Lower lobe of right lung (tissue), 2 donors: ENCODE data around the gene CPLX3. TPM values are rescaled to one million over a fixed set of nuclear protein-coding genes. Genes with fewer than 3 reads are reported as not detected.

Experiments
- ATAC-seq, 2 donors: fragments of 200-7000 bp; cut with Tn5 transposase; one replicate each; pipeline ENCODE4 v1.9.1; 2020 to 2022; ENCODE audit warnings: mild to moderate bottlenecking in 2 of 2, moderate library complexity in 2 of 2
- DNase-seq: peaks from one replicate; pipeline ENCODE4 v3.0.0-alpha.2; 2020
- H3K27ac ChIP-seq: fragments of 200-600 bp; one replicate; pipeline ENCODE4 v1.8.0; 2022
- H3K27me3 ChIP-seq: fragments of 200-600 bp; one replicate; pipeline ENCODE4 v1.8.0; 2022; ENCODE audit warnings: low read depth
- H3K36me3 ChIP-seq: fragments of 200-600 bp; one replicate; pipeline ENCODE4 v1.8.0; 2022; ENCODE audit warnings: mild to moderate bottlenecking
- H3K4me1 ChIP-seq: fragments of 200-600 bp; one replicate; pipeline ENCODE4 v1.8.0; 2022
- H3K4me3 ChIP-seq: fragments of 200-600 bp; one replicate; pipeline ENCODE4 v1.8.0; 2022; ENCODE audit warnings: mild to moderate bottlenecking
- H3K9me3 ChIP-seq: fragments of 200-600 bp; one replicate; pipeline ENCODE4 v1.8.0; 2022
- CTCF ChIP-seq: fragments of 200-600 bp; IDR thresholded peaks from one replicate; pipeline ENCODE4 v1.8.0; 2022; ENCODE audit warnings: antibody characterized with exemption, mild to moderate bottlenecking
- intact Hi-C: fragments of 100-400 bp; cut with DNase I; formaldehyde crosslinking; loops from one replicate; pipeline ENCODE4 v1.11.0; 2022
- total RNA-seq: library from RNA; stranded (reverse); fragmentation: NEBNext Ultra II Directional; extraction: Animal tissue kit (Norgen Biotek cat#: 25700); gene quantifications from one replicate; pipeline ENCODE4 v1.2.1, GENCODE V29; 2021
- donor health status: DM: no; HTN: yes; CAD: no; lungs with severe emphysema.

CPLX3 gene
- total RNA-seq, 1 donor from 2014 or later = not detected

DNA sequence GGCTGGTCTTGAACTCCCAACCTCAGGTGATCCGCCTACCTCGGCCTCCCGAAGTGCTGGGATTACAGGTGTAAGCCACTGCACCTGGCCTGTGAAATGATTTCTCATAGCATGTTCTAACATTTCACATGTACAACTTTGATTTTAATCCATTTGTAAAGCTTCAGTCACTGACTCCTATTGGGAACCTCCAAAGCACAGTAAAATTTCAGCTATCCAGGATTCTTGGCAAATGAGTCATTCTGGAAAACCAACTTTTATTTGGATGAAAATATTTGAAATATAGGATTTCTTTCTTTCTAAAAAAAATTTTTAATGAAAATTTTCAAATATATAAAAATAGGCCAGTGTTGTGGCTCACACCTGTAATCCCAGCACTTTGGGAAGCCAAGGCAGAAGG, 16.5 kb upstream of the CPLX3 start:
- Histone ChIP-seq H3K36me3 (no peaks in the 10 kb centered on the region), H3K9me3 (no peaks in the 10 kb centered on the region), H3K27ac (no peak overlapping the region), H3K4me1 (no peaks in the 10 kb centered on the region), H3K4me3 (no peak overlapping the region), H3K27me3 (no peaks in the 10 kb centered on the region)
- intact Hi-C loops = no loop called here
- TF ChIP-seq CTCF = no peak
- ATAC-seq = no peak
- no peak for DNase-seq

DNA sequence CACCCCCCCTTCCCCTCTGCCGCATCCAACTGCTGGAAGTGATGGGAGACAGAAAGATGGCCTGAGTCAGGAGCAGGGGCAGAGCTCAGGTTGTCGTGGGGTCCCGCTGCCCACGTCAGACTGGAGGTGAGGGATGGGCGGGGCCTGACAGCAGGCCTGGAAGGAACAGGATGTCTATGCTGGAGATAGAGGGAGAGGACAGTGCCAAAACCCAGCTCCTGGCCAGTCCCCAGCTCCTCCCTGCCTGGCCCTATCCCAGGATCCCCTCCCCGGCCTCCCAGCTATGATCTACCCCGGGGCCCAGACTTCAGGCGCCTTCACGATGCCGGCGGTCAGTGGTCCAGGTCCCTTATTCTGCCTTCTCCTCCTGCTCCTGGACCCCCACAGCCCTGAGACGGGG, 13.9 kb upstream of the CPLX3 start, which contains the start of gene LMAN1L:
LMAN1L (plus strand) TSS at position 303 of the 400 bp plus-strand sequence; CDS start at position 323, 20 bp downstream.
- no peaks in the 10 kb centered on the region for H3K27me3 ChIP-seq
- H3K27ac ChIP-seq = no peak within 1 kb of the TSS
- intact Hi-C loops = no loop called here
- H3K4me1 ChIP-seq = no peaks in the 10 kb centered on the region
- no peak for TF ChIP-seq CTCF
- no peaks in the 10 kb centered on the region for H3K9me3 ChIP-seq
- no peaks in the 10 kb centered on the region for H3K36me3 ChIP-seq
- no peak within 1 kb of the TSS for H3K4me3 ChIP-seq
- ATAC-seq (no peak), DNase-seq (no peak)

DNA sequence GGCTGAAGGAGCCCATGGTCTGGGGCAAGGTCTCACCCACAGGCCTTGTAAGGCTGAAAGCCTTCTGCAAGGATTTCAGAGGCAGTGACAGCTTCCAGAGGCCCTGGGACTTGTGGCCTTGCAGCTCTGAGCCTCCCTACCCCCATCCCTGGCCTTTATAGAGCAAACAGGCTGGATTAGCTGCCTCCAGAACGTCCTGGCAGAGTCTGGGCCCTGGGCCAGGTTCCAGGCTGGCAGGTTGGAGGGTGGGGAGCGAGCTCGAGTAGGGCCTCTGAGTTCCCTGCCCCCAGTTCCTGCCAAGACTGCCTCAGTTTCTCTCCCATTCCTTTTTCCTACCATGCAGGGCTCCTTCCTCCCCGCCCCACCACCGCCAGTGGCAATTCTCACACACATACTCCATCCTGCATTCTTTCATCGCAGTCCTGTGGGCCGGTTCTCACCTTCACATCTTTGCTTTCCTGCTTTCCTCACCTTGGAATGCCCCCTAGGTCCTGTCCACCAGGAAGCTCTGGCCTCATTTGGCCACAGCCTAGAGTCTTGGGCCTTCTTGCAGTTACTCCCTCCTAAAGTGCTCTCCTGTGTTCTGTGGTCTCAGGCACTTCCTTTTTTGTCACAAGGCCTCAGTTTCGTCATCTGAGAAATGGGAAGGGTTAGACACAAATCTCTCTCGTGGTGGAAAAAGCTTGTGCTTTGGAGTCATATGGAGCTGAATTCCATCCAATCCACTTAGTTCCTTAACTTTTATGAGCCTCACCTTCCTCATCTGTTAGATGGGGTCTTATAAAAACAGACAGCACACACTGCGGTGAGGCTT, 11.1 kb upstream of the CPLX3 start:
- ATAC-seq (no peak), DNase-seq (no peak)
- H3K36me3 ChIP-seq = no peaks in the 10 kb centered on the region
- H3K27me3 ChIP-seq = no peaks in the 10 kb centered on the region
- TF ChIP-seq CTCF = no peak
- H3K4me1 ChIP-seq = peaks cover 4% of the 10 kb centered on the region
- intact Hi-C loops = no loop called here
- no peak overlapping the region for H3K27ac ChIP-seq
- H3K4me3 ChIP-seq = no peak overlapping the region
- H3K9me3 ChIP-seq = no peaks in the 10 kb centered on the region

GRCh38 chr15:74815961-74816360, 10.5 kb upstream of the CPLX3 start:
- no peak overlapping the region for H3K4me3 ChIP-seq
- intact Hi-C loops = no loop called here
- no peak for DNase-seq
- no peaks in the 10 kb centered on the region for H3K36me3 ChIP-seq
- no peaks in the 10 kb centered on the region for H3K27me3 ChIP-seq
- no peak for TF ChIP-seq CTCF
- ATAC-seq = no peak
- H3K9me3 ChIP-seq = no peaks in the 10 kb centered on the region
- no peak overlapping the region for H3K27ac ChIP-seq
- peaks cover 4% of the 10 kb centered on the region for H3K4me1 ChIP-seq

GRCh38 chr15:74816624-74817369, 9.6 kb upstream of the CPLX3 start:
- Histone ChIP-seq H3K27me3 (no peaks in the 10 kb centered on the region), H3K9me3 (no peaks in the 10 kb centered on the region), H3K4me3 (no peak overlapping the region), H3K36me3 (no peaks in the 10 kb centered on the region), H3K27ac (no peak overlapping the region), H3K4me1 (peaks cover 4% of the 10 kb centered on the region)
- ATAC-seq = peak in 1 of 2 donors; percentile 8
- DNase-seq = no peak
- TF ChIP-seq CTCF = no peak
- intact Hi-C loops = no loop called here
